GM20000 (cell line): Measurements from ENCODE around the gene RPS15.

Source experiments
- DNase-seq: peaks from one replicate; pipeline ENCODE4 v3.0.0; 2012; ENCODE audit warnings: low spot score
- TF ChIP-seq, protein P1 (sequence below): IDR thresholded peaks from 2 replicates; pipeline ENCODE4 v1.5.1; 2012; ENCODE audit warnings: mild to moderate bottlenecking, control low read depth; ENCODE audit errors: extremely low read depth, missing control alignments

Gene RPS15

DNA sequence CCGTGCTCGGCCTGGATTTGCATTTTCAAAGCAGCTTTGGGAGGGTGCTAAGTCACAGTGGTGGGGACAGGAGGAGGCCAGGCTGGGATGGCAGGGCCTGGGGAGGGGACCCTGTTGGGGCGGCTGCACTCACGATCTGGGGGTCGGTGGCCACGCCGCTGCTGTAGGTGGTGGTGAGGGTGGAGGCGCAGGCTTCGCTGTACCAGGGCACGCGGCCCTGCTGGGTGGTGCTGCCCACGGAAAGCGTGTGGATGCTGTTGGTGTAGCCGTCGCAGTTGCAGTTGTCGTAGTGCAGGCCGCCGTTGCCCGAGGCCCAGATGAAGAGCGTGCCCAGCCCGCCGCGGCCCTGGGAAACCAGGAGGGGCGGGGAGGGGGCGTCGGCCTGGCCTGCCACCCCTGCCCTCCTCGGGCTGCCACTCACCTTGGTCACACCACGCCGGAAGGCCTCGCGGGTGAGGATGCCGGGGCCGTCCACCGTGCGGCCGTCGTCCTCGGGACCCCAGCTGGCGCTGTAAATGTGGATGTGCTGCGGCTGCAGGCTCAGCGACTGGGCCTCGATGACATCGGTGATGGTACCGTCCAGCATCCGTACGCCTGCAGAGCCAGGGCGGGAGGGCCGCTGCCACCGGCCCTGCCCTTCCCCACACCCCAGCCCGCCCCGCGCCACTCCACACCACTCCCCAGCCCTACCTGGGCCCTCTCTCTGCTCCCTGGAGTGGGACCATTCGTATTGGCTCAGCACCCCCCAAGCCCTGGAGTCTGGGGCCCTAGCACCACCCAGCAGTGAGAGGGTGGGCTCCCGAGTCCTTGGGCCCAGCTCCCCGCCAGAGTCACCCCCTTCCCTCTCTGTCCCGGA, 48.8 kb downstream of the RPS15 start:
- TF ChIP-seq, protein P1, sequence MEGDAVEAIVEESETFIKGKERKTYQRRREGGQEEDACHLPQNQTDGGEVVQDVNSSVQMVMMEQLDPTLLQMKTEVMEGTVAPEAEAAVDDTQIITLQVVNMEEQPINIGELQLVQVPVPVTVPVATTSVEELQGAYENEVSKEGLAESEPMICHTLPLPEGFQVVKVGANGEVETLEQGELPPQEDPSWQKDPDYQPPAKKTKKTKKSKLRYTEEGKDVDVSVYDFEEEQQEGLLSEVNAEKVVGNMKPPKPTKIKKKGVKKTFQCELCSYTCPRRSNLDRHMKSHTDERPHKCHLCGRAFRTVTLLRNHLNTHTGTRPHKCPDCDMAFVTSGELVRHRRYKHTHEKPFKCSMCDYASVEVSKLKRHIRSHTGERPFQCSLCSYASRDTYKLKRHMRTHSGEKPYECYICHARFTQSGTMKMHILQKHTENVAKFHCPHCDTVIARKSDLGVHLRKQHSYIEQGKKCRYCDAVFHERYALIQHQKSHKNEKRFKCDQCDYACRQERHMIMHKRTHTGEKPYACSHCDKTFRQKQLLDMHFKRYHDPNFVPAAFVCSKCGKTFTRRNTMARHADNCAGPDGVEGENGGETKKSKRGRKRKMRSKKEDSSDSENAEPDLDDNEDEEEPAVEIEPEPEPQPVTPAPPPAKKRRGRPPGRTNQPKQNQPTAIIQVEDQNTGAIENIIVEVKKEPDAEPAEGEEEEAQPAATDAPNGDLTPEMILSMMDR, result no peak
- DNase-seq, result no peak

DNA sequence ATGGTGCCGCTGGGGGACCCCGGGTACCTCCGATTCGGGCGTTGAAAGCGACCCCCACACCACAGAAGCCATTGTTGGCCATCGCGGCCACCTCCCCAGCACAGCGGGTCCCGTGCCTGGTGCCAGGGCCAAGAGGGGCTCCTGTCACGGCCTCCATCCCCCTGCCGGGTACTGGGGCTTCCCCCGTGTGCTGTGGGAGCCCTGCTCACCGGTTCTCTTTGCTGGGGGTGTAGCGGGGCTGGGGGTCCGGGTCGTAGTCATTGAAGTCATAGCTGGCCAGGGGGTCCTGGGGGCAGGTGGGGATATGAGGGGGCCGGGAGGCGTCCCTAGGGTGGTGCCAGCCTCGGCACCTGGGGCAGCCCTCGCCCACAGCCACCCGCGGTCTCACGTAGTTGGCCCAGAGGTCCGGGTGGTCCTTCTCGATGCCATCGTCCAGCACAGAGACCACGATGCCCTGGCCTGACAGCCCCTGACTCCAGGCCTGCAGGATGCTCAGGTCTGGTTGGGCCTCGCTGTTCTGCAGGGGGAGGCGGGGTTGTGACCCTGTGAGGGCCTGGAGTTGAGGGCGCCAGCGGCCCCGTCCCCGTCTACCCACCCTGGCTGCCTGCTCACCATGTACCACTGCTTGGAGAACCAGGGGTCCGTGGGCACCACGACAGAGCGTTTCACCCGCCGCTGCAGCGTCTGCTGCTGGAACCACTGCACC, 49.5 kb downstream of the RPS15 start:
- TF ChIP-seq, protein P1, result no peak

DNA sequence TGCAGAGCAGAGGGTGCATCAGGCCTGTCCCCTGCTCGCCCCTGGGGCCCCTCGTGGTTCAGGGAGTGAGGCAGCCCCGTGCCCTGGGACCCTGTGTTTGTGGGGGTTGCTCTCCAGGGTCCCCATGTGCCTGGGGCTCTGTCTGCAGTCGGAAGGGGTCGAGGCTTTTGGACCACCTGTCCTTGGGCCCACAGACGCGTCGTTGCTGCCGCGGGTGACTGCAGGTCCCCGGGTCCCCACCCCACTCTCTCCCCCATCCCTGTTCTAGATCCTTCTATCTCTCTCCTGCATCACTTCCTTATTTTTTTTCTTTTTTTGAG, 50.0 kb downstream of the RPS15 start:
- DNase-seq, result no peak
- TF ChIP-seq, protein P1, result no peak

More for the DNA sequence above, 49.5 kb downstream of the RPS15 start:
- no peak for DNase-seq

DNA sequence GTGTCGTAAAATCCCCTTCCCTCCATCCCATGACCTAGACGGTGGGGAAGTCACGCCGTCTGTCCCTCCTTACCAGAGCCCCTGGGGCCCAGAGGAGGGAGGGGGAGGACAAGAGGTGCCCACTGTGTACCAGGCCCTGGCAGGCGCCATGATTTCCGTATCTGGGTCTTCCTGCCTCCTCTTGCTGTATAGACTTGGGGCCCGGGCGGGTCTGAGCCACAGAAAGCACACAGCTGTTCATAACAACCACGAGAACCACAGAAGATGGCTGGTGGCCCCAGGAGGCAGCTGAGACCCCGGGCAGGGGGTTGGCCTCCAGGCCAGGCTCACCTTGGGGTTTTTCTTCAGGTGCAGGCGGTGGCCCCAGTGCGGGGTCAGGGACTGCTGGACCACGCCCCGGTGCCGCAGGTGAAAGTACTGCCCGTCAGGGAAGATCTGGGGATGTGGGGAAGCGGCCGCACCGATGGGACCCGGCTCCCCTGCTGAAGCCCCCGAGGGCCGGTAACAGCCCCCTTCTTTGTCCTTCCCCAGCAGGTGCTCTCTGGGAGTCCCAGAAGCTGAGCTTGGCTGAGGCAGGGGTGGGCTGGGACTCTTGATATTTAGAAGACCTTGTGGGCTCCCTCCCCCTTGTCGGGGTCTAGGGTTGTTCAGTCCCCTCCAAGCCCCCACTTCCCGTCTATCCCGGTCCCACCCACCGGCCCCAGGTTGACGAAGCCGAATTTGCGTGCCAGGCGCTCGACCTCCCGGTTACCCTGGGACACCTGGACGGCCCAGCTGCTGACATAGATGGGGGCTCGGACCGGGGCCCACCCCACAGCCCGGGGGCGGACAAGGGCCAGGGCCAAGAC, 51.5 kb downstream of the RPS15 start:
- TF ChIP-seq, protein P1, result no peak
- no peak for DNase-seq
